Retina (tissue), 1 donor: ENCODE results near the gene TIA1.
"Not testable (repeated sequence)": the region's sequence is repeated elsewhere in the genome, so short reads cannot be mapped to it uniquely, and the experiment has no call there.

Experiments
- DNase-seq: peaks from one replicate; pipeline ENCODE4 v3.0.0-alpha.2; 2016

TIA1 gene

GRCh38 chr2:70248181-70248847, at the start of gene TIA1:
TSS of gene TIA1 (minus strand) at chr2:70248628. CDS start at chr2:70248430, 198 bp downstream.
- peak; percentile 98 for DNase-seq

- DNase-seq = not testable (repeated sequence)
Measured at GRCh38 chr2:70297828-70298227, 49.4 kb upstream of the TIA1 start.

- DNase-seq = no peak
Measured at GRCh38 chr2:70283500-70284191, 35.2 kb upstream of the TIA1 start.

- no peak for DNase-seq
Measured at GRCh38 chr2:70282439-70282838, 34.0 kb upstream of the TIA1 start.

GRCh38 chr2:70280242-70280798, 31.9 kb upstream of the TIA1 start:
- no peak for DNase-seq

GRCh38 chr2:70270323-70270722, 21.9 kb upstream of the TIA1 start:
- no peak for DNase-seq

- DNase-seq = not testable (repeated sequence)
Measured at GRCh38 chr2:70269422-70270302, 21.2 kb upstream of the TIA1 start.

GRCh38 chr2:70266925-70267324, 18.5 kb upstream of the TIA1 start:
- DNase-seq = not testable (repeated sequence)

GRCh38 chr2:70261501-70261900, 13.1 kb upstream of the TIA1 start:
- DNase-seq = no peak

GRCh38 chr2:70258532-70258875, 10.1 kb upstream of the TIA1 start:
- DNase-seq = no peak

- no peak for DNase-seq
Measured at GRCh38 chr2:70255637-70256314, 7.3 kb upstream of the TIA1 start.

- DNase-seq = no peak
Measured at GRCh38 chr2:70250434-70250833, 2.0 kb upstream of the TIA1 start.

- peak; percentile 46 for DNase-seq
Measured at GRCh38 chr2:70247364-70248180, 856 bp downstream of the TIA1 start.

- no peak for DNase-seq
Measured at GRCh38 chr2:70243806-70244584, 4.4 kb downstream of the TIA1 start.

- DNase-seq = no peak
Measured at GRCh38 chr2:70242552-70242951, 5.9 kb downstream of the TIA1 start.

GRCh38 chr2:70241340-70241739, 7.1 kb downstream of the TIA1 start:
- no peak for DNase-seq

- DNase-seq = no peak
Measured at GRCh38 chr2:70240599-70240998, 7.8 kb downstream of the TIA1 start.

GRCh38 chr2:70233926-70234325, 14.5 kb downstream of the TIA1 start:
- DNase-seq = no peak

GRCh38 chr2:70226781-70227180, 21.6 kb downstream of the TIA1 start:
- no peak for DNase-seq

GRCh38 chr2:70223305-70223704, 25.1 kb downstream of the TIA1 start:
- not testable (repeated sequence) for DNase-seq

- DNase-seq = no peak
Measured at GRCh38 chr2:70214953-70215549, 33.4 kb downstream of the TIA1 start.
